Daoy (cell line): ENCODE data around the gene BMPER. TPM values are rescaled to one million over a fixed set of nuclear protein-coding genes. Genes with fewer than 3 reads are reported as not detected.
"Not testable (repeated sequence)": the region's sequence is repeated elsewhere in the genome, so short reads cannot be mapped to it uniquely, and the experiment has no call there.

ENCODE experiments used
- DNase-seq: peaks from one replicate; pipeline ENCODE4 v3.0.0-alpha.2; 2015; ENCODE audit warnings: low read depth
- total RNA-seq: library from RNA; depleted of rRNA; stranded (reverse); fragments of >200 nt; shearing (Covaris generic); gene quantifications from 2 replicates; pipeline ENCODE4 v1.2.3, GENCODE V29; 2014

The BMPER gene
- total RNA-seq, 1 experiment from 2014 or later = 1.6 TPM

DNA sequence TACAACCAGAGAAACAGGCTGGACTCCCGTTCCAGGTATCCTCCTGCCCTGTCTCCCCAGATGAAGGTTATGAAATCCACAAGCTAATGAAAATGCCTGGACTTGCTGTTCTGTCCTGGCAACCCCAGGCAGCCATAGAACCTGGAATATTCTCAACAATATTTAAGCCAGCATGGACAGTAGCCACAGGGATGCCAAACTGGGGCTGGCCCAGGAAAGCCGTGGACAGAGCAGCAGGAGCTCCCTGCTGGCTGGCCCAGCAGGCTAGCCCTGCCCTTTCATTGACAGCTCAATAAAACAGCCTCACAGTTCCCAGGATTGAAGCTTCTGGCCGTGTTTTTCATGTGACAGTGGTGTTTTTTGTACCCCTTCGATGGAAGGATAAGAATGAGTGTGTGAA lies 230.6 kb downstream of the BMPER start:
- DNase-seq = no peak

DNA sequence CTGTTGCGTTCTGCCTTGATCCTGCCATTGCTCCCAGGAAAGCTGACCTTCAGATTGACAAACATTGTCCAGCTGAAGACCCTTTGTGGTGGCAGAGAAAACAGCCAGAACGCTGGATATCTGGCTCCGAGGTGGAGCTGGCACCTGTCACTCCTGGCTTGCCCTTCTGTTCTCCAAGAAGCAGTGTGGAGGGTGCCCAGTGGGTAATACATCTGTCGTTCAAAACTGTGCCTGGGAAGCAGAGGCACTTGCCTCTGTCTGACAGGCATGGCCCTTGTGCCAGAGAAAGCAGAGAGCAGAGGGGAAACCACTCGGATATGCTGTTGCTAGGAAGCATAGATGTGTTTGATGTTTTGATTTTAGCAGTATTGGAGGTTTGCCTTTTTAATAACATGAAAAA lies 231.4 kb downstream of the BMPER start:
- no peak for DNase-seq

DNA sequence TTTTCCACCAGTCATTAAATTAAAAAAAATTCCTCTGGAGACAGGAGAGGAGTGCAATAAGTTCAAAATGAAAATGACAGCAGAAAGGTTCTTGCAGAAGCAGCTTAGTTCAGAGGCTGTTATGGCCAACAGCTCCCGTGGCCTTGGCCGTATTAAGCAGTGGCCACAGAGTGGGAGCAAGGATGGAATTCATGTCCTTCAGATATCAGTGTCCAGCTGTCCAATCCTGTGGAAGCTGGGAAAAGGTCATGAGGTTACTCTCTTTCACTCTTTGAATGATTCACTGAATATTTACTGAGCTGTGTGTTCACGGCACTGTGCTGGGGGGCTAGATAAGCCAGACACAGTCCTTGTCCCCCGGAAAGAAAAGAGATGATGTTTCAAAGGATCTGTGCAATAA lies 231.8 kb downstream of the BMPER start:
- no peak for DNase-seq

- DNase-seq = no peak
These were observed 233.1 kb downstream of the BMPER start for GRCh38 chr7:34138483-34138882.

DNA sequence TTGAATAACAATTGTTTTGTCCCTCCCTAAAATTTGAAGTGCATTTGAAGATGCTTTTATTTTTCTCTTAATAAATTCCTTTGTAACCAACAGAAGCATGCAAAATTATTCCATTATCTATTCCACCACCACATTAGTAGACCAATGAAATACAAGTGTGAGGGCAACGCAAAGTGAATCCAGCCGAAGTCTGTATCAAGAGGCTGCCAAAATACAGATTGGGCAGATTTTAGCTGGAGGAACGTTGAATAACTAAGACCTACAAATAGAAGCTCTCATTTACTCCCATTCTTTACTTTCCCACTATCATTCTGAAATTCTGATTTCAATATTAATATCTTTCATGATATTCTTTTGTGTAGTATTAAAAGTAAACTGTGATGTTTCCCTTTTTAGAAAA lies 233.7 kb downstream of the BMPER start:
- no peak for DNase-seq

GRCh38 chr7:34140066-34140465 lies 234.7 kb downstream of the BMPER start:
- DNase-seq = no peak

GRCh38 chr7:34143402-34143801 lies 238.1 kb downstream of the BMPER start:
- no peak for DNase-seq

DNA sequence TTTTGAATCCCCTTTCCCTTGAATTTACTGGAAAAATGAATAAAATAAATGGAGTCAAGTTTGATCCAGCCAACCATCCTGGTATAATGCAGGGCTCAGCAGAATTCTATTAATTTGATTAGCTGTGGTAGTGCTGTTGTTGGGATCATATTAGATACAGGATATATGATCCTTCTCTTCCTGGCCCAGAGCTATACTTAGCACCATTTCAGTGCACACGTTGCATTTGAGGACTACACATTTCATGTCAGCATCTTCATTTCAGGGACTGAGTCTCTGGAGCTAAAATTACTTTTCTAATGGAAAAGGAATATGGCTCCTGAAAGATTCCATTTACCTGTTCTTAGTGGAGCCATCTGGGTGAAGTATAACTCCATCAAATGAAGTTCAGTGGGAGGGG lies 240.3 kb downstream of the BMPER start:
- DNase-seq = no peak

DNA sequence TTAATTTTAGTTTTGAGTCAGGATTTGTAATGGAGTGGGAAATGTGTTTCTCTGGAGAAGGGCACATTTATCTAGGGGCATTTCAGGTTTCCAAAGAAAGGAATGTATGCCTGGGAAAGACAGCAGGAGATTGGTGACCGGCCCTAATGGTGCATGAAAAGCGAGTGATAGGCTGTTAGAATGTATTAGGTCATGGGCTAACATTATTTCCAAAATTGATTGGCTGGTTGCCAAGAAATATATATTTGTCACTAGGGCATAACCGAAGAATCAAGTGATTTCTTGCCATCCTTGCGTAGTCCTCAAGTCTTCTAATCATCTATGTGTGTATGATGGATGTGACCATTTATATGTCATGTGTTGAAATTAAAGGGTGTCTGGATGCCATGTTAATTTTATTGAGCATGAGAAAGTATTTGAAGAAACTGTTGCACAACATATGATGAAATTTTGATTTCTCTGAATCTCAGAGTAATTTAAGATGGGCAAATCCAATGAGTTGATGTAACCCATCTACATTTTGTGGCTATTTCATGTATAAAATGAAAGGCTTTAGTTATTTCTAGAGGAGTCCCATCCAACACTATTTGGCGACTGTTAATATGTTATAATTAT lies 248.4 kb downstream of the BMPER start:
- DNase-seq = no peak

DNA sequence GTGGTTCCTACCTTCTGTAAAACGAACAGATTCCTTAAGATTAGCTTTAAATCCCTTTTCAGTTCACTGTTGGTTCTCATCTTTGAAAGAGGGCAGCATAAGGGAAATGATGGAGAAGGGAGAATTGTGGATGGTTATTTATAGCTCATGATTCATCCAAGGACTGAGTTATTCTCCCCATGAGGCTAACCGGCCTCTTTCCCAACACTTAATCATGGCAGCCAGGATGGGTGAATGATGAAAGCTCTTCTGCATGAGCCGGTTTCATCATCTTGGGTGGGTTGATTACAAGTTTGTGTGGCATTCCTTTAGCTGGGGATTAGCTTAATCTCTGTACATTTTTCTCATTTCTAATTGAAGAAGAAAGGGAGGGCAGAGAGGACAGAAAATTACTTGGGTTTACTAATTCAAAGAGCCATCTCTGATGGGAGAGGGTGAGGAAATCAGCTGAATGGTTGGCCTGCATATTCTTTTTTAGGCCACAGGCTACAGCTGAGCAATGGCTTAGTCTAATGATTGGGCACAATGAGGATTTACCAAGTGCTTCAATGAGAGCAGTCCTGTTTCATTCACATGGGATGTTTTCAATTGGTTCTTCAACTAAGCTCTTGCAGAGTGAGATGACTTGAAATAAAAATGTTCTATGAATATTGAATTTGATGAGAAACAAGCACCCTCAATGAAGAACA lies 250.0 kb downstream of the BMPER start:
- DNase-seq = peak; percentile 83

- DNase-seq = no peak
These were observed 251.0 kb downstream of the BMPER start for GRCh38 chr7:34156336-34156735.

- DNase-seq = no peak
These were observed 251.8 kb downstream of the BMPER start for GRCh38 chr7:34157137-34157536.

DNA sequence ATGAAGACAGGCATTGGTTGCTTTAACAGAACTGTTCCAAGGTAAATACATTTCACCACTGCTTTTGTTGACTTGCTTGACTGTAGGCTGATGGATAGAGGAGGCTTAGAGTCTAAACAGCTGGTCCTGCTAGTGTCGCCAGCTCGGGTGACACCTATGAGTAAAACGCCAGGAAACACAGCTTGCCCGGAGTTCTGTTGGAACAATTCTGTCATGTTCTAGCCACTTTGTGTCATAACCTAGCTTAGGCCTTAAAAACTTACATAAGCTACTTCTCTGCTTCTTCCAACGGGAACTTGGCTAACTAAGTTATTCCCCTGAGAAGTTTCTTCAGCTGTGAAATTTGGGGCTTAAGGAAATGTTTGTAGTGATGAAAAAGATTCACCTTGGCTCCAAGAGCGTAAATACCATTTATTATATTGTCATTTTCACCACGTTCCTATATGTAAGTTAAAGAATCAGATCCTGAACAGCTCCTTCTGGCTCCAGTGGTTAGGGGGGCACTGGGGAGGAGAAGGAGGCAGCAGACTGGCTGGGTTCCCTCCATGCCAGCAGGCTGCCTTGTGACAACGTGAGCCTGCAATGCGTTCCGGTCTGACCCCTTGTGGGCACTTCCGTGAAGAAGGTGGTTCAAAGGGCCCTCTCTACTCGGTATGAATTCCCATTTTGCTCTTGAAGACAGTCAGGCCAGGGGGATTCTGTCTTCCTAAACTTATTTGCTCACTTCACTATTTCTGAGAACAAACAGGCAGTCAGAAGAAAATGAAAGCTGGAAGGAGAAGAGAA lies 253.2 kb downstream of the BMPER start:
- DNase-seq = peak; percentile 53

DNA sequence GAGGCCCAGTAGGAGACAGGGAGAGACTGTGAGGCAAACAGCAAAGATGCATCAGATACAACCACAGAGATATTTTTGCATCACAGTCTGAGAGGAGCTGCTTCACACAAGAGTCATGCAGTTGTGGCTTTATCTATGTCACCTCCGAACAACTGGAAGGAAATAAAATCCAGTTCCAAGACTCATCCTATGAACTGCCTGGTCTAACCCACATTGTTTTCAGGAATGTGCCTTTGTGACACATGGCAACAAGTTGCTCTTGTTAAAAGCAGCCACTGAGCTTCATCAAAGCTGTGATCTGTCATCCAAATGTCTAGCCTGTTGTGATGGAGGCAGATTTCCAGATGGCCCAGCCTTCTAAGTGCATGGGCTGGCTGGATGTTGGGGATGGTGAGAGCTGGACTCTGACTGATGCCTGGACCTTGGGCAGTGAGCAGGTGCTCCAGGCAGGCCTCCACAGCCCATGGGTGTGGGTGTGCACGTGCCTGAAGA lies 255.0 kb downstream of the BMPER start:
- peak; percentile 50 for DNase-seq

DNA sequence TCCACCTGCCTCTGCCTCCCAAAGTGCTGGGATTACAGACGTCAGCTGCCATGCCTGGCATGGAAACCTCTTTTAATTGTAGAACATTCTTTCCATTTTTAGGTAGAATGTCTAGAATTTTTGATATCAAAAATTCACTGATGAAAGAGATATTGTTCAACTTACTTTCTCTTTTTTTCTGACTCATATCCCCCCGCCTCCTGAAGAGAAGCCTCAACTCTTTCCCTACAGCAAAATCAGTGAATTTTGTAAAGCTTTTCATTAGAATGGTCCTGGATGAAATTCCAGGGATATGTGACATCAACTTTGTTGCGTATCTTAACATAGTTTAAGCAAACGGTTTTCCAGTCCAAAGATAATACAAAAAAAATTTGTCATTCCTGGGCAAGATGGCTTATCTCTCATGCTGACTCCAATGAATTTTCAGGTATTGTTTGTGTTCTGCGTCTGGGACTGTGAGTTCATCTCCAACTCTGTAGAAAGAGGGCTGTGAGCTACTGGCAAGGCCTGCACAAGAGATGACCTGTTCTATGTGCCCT lies 256.8 kb downstream of the BMPER start:
- no peak for DNase-seq

DNA sequence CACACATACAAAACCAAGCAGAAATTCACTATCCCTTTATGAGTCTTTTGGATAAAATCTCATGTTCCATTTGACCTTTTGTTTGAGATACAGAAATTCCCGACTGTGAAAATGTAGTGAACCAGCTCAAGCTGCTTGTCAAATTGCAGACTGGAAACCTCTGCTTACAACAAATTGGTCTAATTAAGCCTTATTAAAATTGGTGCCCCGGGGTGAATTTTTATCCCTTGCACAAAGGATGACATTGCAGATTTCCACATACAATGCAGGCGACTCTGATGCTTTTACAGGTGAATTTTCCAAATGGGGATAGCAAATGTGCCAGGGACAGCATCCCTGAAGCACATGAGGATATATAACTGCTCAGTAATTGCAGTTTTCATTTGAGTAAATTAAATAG lies 257.3 kb downstream of the BMPER start:
- no peak for DNase-seq

- no peak for DNase-seq
These were observed 258.6 kb downstream of the BMPER start for GRCh38 chr7:34163956-34164355.

- DNase-seq = no peak
These were observed 260.1 kb downstream of the BMPER start for GRCh38 chr7:34165466-34165865.

GRCh38 chr7:34165927-34166550 lies 260.7 kb downstream of the BMPER start:
- no peak for DNase-seq

GRCh38 chr7:34168013-34168412 lies 262.7 kb downstream of the BMPER start:
- no peak for DNase-seq

GRCh38 chr7:34174688-34175616 lies 269.6 kb downstream of the BMPER start:
- DNase-seq = not testable (repeated sequence)
